ENCODE data around the gene TBX10. TPM values are rescaled to one million over a fixed set of nuclear protein-coding genes. Genes with fewer than 3 reads are reported as not detected.
"Not testable (repeated sequence)": the region's sequence is repeated elsewhere in the genome, so short reads cannot be mapped to it uniquely, and the experiment has no call there.

The TBX10 gene
- total RNA-seq, 1 experiment from 2014 or later, result not detected

DNA sequence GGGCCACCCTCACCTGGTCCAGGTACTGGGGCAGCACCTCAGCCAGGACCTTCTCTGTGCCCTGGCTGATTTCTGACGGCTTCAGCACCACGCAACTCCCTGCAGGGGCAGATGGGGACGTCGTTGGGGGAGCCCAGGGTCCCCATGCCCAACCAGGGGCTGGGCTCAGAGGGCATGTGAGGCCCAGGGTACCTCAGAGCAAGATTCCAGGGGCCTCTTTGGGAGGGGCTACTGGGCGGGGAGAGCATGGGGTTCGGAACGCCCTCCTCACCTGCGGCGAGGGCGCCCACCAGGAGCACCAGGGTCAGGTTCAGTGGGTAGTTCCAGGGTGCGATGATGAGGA is 26.7 kb upstream of the TBX10 start:
- in situ Hi-C loops (cut with HindIII; ENCODE audit: low pct_unique_long_range_greater_than_20kb, low sequenced_read_pairs), result no loop called here
- no peak for DNase-seq (ENCODE audit: low read depth, low spot score)

DNA sequence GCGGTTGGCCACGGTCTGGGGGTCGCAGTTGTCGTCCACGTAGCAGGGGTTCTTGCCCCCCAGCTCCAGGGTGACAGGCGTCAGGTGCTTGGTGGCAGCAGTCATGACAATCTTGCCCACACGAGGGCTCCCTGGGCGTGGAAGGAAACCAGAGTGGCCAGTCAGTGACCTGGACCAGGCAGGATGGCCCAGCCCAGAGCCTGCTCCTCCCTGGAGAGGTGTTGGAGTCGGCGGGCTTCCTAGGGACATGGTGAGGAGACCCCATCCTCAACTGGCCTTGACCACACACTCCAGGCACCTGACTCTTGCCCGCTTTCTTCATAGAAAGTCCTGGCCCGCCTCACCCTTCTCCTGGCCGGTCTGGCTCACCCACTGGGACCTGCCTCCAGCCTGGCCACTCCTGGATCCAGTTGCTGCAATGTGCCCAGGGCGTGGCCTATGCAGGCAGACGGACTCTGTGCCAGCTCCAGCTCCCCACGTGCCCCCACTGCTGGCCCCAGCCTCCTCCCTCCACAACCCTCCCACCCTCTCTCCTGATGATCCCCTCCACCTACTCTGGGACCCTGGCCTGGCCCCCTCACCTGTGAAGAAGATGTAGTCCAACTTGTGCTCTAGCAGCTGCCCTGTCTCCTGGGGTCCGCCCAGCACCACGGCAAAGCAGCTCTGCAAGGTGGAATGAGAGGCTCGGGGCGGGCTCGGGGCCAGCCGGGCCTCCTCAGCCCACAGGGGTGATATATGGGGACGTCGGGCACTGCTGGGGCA is 26.2 kb upstream of the TBX10 start:
- in situ Hi-C loops (cut with HindIII; ENCODE audit: low pct_unique_long_range_greater_than_20kb, low sequenced_read_pairs), result no loop called here
- peak; percentile 26 for DNase-seq (ENCODE audit: low read depth, low spot score)

DNA sequence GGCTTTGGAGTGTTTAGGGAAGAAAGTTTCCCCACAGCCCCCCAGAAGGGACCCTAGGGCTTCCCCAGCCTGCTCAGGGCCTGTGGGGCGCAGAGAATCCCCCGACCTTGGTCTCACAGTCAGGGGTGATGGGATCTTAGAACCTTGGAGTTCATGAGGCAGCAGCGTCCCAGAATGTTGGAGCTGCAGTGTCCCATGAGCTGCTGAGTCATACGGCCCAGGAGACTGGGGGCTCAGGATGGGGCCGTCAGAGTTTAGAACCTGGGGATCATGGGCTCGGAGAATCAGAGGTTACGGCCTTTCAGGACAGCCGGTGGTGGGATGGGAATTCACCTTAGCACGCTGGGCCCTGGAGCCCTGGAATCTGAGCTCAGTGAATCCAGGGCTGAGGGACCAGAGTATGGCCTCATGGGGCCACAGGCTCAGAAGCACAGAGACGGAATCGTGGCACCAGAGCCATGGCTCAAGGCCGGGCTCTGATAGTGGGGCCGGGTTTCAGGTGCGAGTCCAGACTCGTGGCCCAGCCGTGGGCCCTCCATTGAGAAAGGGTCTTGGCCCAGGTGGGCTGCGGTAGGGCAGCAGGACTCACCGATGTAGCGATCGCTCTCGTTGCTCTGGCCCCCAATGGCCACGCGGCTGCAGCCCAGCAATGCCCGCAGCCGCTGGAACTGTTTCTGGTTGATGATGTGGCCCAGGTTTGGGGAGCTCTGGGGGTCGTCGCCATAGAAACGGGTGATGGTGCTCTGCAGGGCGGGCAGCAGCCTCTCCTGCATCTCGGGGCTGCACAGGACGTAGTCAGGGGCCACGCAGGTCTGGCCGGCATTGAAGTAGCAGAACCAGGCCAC is 25.4 kb upstream of the TBX10 start:
- DNase-seq (ENCODE audit: low read depth, low spot score), result no peak
- in situ Hi-C loops (cut with HindIII; ENCODE audit: low pct_unique_long_range_greater_than_20kb, low sequenced_read_pairs), result no loop called here

- in situ Hi-C loops (cut with HindIII; ENCODE audit: low pct_unique_long_range_greater_than_20kb, low sequenced_read_pairs), result no loop called here
- no peak for DNase-seq (ENCODE audit: low read depth, low spot score)
Measured at GRCh38 chr11:67664213-67664585, 24.6 kb upstream of the TBX10 start.

- in situ Hi-C loops (cut with HindIII; ENCODE audit: low pct_unique_long_range_greater_than_20kb, low sequenced_read_pairs), result no loop called here
- no peak for DNase-seq (ENCODE audit: low read depth, low spot score)
Measured at GRCh38 chr11:67663532-67664212, 24.1 kb upstream of the TBX10 start.

- no peak for DNase-seq (ENCODE audit: low read depth, low spot score)
- in situ Hi-C loops (cut with HindIII; ENCODE audit: low pct_unique_long_range_greater_than_20kb, low sequenced_read_pairs), result no loop called here
Measured at GRCh38 chr11:67662835-67663531, 23.4 kb upstream of the TBX10 start.

DNA sequence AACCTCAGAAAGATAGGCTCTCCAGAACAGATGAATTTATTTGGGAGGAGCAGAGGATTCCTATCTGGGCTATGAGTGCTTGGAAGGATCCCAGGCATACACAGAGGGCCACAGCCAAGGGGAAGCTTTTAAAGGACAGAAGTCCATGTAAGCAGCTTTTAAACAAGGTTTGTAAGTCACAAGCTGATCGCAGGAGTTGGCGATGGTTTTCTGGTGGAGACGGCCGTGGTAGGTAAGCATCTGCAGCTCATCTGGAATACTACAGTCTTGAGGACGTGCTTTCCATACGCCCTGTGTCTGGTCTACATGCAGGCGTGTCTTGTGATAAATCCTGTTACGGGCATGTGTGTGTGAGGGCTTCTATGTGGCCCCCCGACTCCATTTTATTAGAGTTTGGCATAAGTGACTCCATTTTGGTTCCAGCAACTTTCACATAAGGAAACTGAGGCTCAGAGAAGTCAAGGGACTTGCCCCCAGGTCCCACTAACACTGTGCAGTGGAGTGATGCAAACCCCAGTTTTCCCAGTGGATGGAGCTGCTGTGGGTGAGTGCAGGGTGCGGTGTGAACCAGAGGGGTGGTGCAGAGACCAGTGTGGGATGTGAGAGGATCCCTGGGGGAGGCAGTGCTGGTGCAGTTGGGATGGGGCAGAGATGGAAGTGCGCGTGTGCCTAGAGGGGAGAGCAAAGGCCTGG is 22.7 kb upstream of the TBX10 start:
- in situ Hi-C loops (cut with HindIII; ENCODE audit: low pct_unique_long_range_greater_than_20kb, low sequenced_read_pairs), result no loop called here
- DNase-seq (ENCODE audit: low read depth, low spot score), result no peak

- in situ Hi-C loops (cut with HindIII; ENCODE audit: low pct_unique_long_range_greater_than_20kb, low sequenced_read_pairs); DNase-seq (ENCODE audit: low read depth, low spot score): not testable (repeated sequence)
Measured at GRCh38 chr11:67660752-67661151, 21.2 kb upstream of the TBX10 start.

GRCh38 chr11:67659651-67660165 is 20.1 kb upstream of the TBX10 start:
- DNase-seq (ENCODE audit: low read depth, low spot score); in situ Hi-C loops (cut with HindIII; ENCODE audit: low pct_unique_long_range_greater_than_20kb, low sequenced_read_pairs): not testable (repeated sequence)

GRCh38 chr11:67657300-67657699 is 17.7 kb upstream of the TBX10 start:
- DNase-seq (ENCODE audit: low read depth, low spot score), result no peak
- in situ Hi-C loops (cut with HindIII; ENCODE audit: low pct_unique_long_range_greater_than_20kb, low sequenced_read_pairs), result no loop called here

DNA sequence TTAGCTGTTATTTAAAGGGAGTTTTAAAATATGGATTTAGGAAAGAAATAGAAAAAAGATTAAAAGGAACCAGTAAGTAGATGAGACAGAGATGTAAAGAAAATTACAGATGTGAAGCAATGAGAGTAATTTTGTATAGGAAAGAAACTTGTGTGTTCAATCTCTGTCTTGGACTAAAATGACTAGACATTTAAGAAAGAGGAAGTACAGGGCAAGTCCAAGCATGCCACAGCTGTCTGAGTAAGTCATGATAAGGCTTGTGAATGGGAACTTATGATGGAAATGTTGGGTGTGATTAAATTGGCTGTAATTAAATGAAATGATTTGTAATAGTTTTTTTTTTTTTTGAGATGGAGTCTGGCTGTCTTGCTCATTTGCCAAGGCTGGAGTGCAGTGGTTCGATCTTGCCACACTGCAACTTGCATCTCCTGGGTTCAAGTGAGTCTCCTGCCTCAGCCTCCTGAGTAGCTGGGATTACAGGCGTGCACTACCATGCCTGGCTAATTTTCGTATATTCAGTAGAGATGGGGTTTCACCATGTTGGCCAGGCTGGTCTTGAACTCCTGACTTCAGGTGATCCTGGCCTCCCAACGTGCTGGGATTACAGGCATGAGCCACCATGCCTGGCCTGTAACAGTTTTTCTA is 16.8 kb upstream of the TBX10 start:
- in situ Hi-C loops (cut with HindIII; ENCODE audit: low pct_unique_long_range_greater_than_20kb, low sequenced_read_pairs), result no loop called here
- no peak for DNase-seq (ENCODE audit: low read depth, low spot score)

DNA sequence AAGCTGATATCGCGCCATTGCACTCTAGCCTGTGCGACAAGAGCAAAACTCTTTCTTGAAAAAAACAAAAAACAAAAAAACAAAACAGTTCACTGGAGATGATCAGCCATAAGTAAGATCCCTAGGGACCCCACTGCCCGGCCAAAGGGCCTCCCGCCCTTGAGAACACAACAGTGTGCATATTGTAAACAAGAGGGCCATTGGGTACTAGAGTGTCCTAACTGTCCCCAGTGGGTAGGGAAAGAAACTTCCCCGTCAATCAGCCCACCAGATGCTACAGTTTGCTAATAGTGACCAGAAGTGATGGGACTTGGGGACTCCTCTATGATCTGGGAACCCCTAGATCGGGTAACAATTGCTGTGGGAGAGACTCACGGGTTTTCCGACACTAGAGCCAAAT is 14.7 kb upstream of the TBX10 start:
- no peak for DNase-seq (ENCODE audit: low read depth, low spot score)
- in situ Hi-C loops (cut with HindIII; ENCODE audit: low pct_unique_long_range_greater_than_20kb, low sequenced_read_pairs), result no loop called here

DNA sequence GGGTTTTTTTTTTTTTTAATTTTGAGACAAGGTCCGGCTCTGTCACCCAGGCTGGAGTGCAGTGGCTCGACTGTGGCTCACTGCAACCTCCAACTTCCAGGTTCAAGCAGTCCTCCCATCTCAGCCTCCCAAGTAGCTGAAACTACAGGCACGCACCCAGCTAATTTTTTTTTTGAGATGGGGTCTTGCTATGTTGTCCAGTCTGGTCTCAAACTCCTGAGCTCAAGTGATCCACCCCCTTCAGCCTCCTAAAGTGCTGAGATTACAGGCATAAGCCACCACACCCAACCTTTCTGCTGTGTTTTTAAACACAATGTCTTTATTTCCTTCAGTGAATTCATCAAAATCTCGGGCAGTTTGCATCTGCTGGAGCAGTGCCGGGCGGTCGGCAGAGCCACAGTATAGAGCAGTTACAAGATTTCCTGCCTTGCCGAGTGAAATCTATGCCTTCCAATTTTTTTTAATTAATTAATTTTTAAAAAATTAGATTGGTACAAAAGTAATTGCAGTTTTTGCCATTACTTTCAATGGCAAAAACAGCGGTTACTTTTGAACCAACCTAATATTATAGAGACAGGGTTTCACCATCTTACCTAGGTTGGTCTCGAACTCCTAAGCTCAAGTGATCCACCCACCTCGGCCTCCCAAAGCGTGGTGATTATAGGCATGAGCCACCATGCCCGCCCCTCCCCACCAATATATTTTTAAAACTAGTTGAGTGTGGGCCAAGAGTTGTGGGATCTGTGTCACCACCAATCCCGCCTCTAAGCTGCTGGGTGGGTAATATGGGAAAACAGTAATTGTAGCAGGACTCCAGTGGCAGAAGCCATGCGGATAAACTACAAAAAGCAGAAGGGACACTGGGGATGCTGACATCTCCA is 13.6 kb upstream of the TBX10 start:
- DNase-seq (ENCODE audit: low read depth, low spot score), result no peak
- in situ Hi-C loops (cut with HindIII; ENCODE audit: low pct_unique_long_range_greater_than_20kb, low sequenced_read_pairs), result no loop called here

DNA sequence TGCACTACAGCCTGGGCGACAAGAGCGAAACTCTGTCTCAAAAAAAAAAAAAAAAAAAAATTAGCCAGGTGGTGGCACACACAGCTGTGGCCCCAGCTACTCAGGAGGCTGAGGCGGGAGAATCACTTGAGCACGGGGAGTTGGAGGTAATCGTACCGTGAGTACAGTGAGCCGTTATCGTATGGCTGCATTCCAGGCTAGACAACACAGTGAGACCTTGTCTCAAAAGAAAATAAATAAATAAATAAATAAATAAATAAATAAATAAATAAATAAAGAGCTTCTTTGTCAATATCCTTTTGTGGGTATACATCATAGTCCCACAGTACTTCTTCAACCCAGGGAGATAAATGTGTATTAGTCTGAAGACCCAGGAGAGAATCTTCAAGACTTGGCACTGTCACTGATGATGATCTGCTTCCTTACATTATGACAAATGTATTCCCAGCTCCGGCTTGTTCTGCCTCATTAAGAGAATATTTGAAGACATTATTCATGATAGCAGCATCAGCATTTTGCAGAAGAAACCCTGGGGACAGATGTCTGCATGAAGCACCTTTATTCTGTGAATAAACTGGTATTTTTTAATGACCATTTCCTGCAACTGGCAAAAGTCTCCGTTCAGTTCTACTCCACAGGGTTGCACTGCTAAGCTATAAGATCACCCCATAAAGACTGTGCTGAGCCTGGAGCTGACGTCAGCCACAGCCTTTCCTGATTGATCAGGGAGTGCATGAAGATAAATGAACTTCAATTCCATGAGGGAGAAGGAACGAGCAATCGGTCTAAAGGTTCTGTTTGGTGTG is 12.6 kb upstream of the TBX10 start:
- in situ Hi-C loops (cut with HindIII; ENCODE audit: low pct_unique_long_range_greater_than_20kb, low sequenced_read_pairs), result no loop called here
- DNase-seq (ENCODE audit: low read depth, low spot score), result peak; percentile 62
